G401.6 (cell line): ENCODE results near the gene RMRP.

ENCODE experiments used
- FAIRE-seq: peaks from 2 replicates; lab custom pipeline; 2012; peaks lifted over from hg19 to GRCh38; lab: Jason Lieb, UNC

The RMRP gene

GRCh38 chr9:35686222-35687203 lies 28.7 kb upstream of the RMRP start:
- FAIRE-seq, result no peak

DNA sequence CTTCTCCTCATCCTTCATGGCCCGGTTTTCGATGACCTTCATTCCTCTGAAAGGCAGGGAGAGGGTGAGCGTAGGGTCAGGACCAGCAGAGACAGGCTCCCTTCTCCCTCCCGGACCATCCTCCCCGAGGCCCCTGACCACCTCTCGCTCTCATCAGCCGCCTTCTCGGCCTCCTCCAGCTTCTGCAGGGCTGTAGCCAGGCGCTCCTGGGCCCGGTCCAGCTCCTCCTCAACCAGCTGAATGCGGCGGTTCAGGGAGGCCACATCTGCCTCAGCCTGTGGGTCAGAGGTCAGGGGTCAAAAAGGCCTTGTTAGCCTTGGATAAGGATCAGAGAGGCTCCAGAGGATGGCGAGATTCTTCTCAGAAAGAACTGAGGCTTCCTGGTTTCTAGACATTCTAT lies 27.7 kb upstream of the RMRP start:
- FAIRE-seq, result no peak

GRCh38 chr9:35684921-35685320 lies 27.1 kb upstream of the RMRP start:
- FAIRE-seq, result no peak

GRCh38 chr9:35683323-35683722 lies 25.5 kb upstream of the RMRP start:
- no peak for FAIRE-seq

- FAIRE-seq, result no peak
Measured at GRCh38 chr9:35682520-35683315, 24.9 kb upstream of the RMRP start.

- FAIRE-seq, result no peak
Measured at GRCh38 chr9:35682051-35682450, 24.2 kb upstream of the RMRP start.

DNA sequence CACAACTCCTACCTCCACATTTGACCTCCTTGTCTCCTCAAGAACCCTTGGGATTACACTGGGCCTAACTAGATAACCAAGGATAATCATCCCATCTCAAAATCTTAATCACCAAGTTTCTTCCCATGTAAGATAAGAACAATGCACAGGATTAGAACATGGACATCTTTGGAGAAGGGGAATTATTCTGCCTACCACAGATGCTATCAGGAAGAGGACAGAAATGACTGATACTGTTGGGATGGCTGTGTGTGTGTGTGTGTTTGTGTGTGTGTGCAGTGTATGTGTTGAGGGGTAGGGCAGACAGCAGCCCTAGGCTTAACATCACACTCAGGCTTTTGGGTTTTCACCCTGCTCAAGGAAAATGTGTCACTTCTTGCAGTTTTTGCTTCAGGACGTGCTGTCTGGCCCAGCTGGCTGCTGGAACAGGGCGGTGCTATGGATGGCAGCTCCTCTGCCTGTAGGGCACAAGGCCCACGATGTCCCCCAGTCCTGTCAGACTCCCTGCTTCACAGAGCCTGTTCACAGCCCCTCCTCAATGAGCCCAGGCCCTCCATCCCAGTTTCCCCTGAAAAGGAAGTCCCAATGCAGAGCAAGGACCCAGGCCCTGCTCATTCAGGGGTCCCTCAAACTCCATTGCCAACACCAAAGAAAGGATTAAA lies 23.7 kb upstream of the RMRP start:
- FAIRE-seq, result no peak

- no peak for FAIRE-seq
Measured at GRCh38 chr9:35680331-35681105, 22.7 kb upstream of the RMRP start.

GRCh38 chr9:35679766-35680330 lies 22.0 kb upstream of the RMRP start:
- FAIRE-seq, result no peak

GRCh38 chr9:35679091-35679490 lies 21.3 kb upstream of the RMRP start:
- FAIRE-seq, result no peak

DNA sequence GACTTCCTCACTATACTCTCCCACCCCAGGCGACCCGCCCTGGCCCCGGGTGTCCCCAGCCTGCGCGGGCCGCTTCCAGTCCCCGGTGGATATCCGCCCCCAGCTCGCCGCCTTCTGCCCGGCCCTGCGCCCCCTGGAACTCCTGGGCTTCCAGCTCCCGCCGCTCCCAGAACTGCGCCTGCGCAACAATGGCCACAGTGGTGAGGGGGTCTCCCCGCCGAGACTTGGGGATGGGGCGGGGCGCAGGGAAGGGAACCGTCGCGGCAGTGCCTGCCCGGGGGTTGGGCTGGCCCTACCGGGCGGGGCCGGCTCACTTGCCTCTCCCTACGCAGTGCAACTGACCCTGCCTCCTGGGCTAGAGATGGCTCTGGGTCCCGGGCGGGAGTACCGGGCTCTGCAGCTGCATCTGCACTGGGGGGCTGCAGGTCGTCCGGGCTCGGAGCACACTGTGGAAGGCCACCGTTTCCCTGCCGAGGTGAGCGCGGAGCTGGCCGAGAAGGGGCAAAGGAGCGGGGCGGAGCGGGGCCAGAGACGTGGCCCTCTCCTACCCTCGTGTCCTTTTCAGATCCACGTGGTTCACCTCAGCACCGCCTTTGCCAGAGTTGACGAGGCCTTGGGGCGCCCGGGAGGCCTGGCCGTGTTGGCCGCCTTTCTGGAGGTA lies 18.0 kb upstream of the RMRP start:
- FAIRE-seq, result no peak

DNA sequence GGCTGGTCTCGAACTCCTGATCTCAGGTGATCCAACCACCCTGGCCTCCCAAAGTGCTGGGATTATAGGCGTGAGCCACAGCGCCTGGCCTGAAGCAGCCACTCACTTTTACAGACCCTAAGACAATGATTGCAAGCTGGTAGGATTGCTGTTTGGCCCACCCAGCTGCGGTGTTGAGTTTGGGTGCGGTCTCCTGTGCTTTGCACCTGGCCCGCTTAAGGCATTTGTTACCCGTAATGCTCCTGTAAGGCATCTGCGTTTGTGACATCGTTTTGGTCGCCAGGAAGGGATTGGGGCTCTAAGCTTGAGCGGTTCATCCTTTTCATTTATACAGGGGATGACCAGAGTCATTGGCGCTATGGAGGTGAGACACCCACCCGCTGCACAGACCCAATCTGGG lies 17.4 kb upstream of the RMRP start:
- FAIRE-seq, result no peak

DNA sequence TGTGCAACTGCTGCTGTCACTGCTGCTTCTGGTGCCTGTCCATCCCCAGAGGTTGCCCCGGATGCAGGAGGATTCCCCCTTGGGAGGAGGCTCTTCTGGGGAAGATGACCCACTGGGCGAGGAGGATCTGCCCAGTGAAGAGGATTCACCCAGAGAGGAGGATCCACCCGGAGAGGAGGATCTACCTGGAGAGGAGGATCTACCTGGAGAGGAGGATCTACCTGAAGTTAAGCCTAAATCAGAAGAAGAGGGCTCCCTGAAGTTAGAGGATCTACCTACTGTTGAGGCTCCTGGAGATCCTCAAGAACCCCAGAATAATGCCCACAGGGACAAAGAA lies 16.2 kb upstream of the RMRP start:
- FAIRE-seq, result no peak

DNA sequence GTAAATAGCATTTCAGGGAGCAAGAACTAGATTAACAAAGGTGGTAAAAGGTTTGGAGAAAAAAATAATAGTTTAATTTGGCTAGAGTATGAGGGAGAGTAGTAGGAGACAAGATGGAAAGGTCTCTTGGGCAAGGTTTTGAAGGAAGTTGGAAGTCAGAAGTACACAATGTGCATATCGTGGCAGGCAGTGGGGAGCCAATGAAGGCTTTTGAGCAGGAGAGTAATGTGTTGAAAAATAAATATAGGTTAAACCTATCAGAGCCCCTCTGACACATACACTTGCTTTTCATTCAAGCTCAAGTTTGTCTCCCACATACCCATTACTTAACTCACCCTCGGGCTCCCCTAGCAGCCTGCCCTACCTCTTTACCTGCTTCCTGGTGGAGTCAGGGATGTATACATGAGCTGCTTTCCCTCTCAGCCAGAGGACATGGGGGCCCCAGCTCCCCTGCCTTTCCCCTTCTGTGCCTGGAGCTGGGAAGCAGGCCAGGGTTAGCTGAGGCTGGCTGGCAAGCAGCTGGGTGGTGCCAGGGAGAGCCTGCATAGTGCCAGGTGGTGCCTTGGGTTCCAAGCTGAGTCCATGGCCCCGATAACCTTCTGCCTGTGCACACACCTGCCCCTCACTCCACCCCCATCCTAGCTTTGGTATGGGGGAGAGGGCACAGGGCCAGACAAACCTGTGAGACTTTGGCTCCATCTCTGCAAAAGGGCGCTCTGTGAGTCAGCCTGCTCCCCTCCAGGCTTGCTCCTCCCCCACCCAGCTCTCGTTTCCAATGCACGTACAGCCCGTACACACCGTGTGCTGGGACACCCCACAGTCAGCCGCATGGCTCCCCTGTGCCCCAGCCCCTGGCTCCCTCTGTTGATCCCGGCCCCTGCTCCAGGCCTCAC lies 15.6 kb upstream of the RMRP start, which contains the start of gene CA9:
Gene CA9, plus strand, starts transcription at position 797 of the 893 bp plus-strand sequence. Its CDS starts 32 bp downstream, at position 829.
- FAIRE-seq, result no peak

- no peak for FAIRE-seq
Measured at GRCh38 chr9:35669331-35670145, 11.7 kb upstream of the RMRP start.

- FAIRE-seq, result no peak
Measured at GRCh38 chr9:35667939-35668338, 10.1 kb upstream of the RMRP start.

DNA sequence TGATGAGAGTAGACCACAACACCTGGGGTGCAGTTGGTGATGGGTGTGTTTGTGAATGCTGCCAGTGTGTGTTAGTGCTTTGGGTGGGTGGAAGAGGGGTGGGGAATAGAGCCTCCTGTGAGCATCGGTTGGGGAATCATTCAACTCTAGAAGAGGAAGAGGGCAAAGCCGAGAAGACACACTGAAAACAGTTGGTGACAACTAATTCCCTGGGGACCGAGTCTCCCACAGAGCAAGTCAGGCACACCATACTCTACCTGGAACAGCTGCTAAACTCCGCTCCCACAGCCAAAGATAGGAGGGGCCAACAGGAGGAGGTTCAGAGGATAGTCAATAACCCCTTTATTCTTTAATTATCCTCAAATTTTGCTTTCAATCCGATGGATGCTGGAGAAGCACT lies 8.7 kb upstream of the RMRP start:
- no peak for FAIRE-seq

DNA sequence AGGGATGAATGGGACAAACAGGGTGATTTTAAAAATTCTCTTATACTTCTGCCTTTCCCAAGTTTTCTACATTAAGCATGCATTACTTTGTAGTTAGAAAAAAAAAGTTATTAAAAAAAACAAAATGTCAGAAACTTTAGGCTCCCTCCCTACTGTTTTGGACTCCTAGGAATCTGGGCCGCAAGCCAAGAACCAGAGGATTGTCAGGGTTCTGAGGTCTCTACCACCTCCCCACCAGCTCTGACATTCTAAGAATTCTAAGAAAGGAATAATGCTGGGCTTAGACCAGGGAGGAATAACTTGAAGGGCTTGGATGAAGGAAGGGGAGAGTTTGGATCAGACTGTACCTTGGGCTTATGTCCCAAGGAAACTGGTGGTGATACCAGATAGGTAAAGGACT lies 8.2 kb upstream of the RMRP start:
- no peak for FAIRE-seq

- no peak for FAIRE-seq
Measured at GRCh38 chr9:35665471-35665818, 7.6 kb upstream of the RMRP start.
